Epithelial cell of proximal tubule (primary cell): ENCODE data around the gene CLEC20A. TPM values are rescaled to one million over a fixed set of nuclear protein-coding genes. Genes with fewer than 3 reads are reported as not detected.
A peak's percentile ranks its signal among the peaks of the same experiment; 100 is the strongest.

Experiments
- DNase-seq: peaks from one replicate; pipeline ENCODE4 v3.0.0-alpha.2; 2011; ENCODE audit warnings: low read depth
- H3K4me3 ChIP-seq: 2 replicates; pipeline ENCODE4 v1.5.1; 2011; ENCODE audit warnings: low read depth, mild to moderate bottlenecking, low read length
- CTCF ChIP-seq: conservative IDR thresholded peaks from 2 replicates; pipeline ENCODE4 v1.5.1; 2012; ENCODE audit warnings: low read depth, mild to moderate bottlenecking, low read length
- total RNA-seq: library from RNA; depleted of rRNA; stranded (reverse); fragments of >200 nt; gene quantifications from 2 replicates; pipeline ENCODE4 v1.2.3, GENCODE V29; 2015

CLEC20A gene
- total RNA-seq, 1 donor from 2014 or later: not detected

DNA sequence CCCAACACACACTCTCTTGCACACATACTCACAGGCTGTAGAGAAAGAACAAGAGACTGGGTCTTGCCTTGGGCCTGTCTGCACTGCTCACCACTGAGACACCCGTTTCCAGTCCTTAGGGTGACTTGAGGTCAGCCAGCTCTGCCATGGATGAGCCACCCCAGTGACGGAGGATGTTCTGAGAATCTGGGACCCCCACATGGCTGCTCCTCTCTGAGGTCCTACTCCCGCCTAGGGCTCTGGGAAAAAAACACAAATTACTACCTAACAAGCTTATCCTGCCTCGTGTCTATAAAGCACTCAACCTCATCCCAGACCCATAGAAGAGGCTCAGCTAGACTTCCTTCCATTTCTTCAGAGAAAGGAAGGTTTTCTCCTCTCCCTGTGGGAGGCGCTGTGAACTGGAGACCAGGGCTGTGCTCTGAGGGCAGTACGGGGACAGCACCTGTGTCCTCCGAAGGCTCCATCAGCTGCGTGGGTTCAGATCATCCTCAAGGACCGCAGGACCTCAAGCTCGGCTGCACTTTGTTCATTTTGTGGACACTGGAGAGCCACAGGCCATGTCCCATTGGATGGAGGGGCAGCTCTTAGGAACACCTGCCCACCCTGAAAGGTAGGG lies 4.3 kb upstream of the CLEC20A start:
- H3K4me3 ChIP-seq: no peak overlapping the region
- TF ChIP-seq CTCF: no peak
- DNase-seq: no peak

GRCh38 chr1:178500091-178500770 lies 3.5 kb upstream of the CLEC20A start:
- peak; percentile 39 for TF ChIP-seq CTCF
- no peak for DNase-seq
- H3K4me3 ChIP-seq: no peak overlapping the region

DNA sequence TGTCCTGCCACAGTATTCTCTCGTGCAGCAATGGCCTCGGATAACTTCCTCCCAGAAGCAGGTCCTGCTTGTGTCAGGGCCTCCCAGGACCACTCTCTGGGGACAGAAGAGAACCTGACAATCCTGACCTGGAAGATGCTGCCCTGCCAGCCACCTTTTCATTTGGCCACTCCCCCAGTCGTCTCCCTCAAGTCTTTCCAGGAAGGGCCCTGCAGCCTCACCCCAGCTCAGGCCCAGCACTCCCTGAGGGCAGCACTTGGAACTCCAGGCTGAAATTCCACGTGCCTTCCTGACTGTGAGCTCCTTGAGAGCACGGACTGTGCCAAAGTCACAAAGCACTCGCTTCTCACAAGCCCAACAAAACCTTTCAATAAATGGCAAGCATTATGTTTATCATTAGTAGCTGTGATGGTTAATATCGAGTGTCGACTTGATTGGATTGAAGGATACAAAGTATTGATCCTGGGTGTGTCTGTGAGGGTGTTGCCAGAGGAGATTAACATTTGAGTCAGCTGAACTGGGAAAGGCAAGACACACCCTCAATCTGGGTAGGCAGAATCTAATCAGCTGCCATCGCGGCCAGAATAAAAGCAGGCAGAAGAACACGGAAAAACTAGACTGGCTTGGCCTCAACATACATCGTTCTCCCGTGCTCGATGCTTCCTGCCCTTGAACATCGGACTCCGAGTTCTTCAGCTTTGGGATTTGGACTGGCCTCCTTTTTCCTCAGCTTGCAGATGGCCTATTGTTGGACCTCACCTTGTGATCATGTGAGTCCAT lies 2.3 kb upstream of the CLEC20A start:
- TF ChIP-seq CTCF: no peak
- no peak for DNase-seq
- H3K4me3 ChIP-seq: no peak overlapping the region

DNA sequence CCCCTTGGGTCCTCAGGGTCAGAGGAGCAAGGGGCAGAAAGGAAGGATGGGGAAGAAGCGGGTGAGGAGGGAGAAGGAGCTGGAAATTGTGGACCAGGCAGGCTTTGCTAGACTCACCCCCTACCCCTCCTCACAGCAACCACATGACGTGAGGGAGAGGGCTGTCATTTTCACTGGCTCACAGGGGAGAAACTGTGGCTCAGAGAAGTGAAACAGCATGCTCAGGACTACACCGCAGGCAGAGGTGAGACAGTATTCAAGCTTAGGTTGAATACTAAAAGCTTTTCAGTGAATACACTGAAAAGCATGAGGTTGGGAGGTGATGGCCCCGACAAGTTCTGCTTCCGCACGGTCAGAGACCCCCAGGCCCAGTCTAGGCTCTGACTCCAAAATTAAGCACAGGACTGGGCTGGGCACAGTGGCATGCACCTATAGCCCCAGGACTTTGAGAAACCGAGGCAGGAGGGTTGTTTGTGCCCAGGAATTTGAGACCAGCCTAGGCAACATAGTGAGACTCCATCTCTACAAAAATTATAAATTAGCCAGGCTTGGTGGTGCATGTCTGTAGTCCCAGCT lies 1.2 kb upstream of the CLEC20A start:
- no peak for TF ChIP-seq CTCF
- DNase-seq: no peak
- H3K4me3 ChIP-seq: no peak overlapping the region

- TF ChIP-seq CTCF: no peak
- DNase-seq: no peak
- no peak overlapping the region for H3K4me3 ChIP-seq
These were observed 889 bp downstream of the CLEC20A start for GRCh38 chr1:178495741-178496409.

DNA sequence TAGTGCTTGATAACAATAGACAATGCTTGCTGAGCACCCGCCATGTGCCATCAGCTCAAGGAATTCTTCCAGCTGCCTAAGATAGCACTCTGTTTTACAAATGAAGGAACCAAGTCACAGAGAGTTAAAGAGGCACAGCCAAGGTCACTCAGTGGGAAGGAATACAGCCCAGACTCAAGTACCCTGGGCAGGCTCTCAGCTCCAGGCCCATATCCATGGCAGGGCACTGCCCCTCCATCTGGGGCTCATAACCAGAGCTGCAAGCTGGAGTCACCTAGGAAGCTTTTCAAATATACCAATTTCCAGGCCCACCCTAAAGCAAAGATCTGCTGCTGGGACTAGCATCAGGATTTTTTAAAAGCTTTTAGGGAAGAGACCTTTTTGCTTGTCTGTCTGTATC lies 1.6 kb downstream of the CLEC20A start:
- DNase-seq: no peak
- no peak overlapping the region for H3K4me3 ChIP-seq
- TF ChIP-seq CTCF: no peak
